Bone marrow (tissue), 2 donors: ENCODE results near the gene CREBBP.

Experiments used
- DNase-seq, 2 donors: peaks; one replicate each; lab custom pipeline; 2025; lab: John Stamatoyannopoulos, UW

Gene CREBBP

GRCh38 chr16:3797904-3798811 lies 82.4 kb downstream of the CREBBP start:
- DNase-seq = no peak

GRCh38 chr16:3797473-3797872 lies 83.0 kb downstream of the CREBBP start:
- no peak for DNase-seq

GRCh38 chr16:3793161-3793576 lies 87.3 kb downstream of the CREBBP start:
- no peak for DNase-seq

- DNase-seq = no peak
Observed at GRCh38 chr16:3792472-3793012, 88.0 kb downstream of the CREBBP start.

- no peak for DNase-seq
Observed at GRCh38 chr16:3791701-3792100, 88.8 kb downstream of the CREBBP start.

- no peak for DNase-seq
Observed at GRCh38 chr16:3789375-3790099, 91.0 kb downstream of the CREBBP start.

- DNase-seq = no peak
Observed at GRCh38 chr16:3788711-3789374, 91.7 kb downstream of the CREBBP start.

- no peak for DNase-seq
Observed at GRCh38 chr16:3787924-3788661, 92.4 kb downstream of the CREBBP start.

- DNase-seq = no peak
Observed at GRCh38 chr16:3785413-3785812, 95.1 kb downstream of the CREBBP start.

GRCh38 chr16:3783516-3783915 lies 97.0 kb downstream of the CREBBP start:
- DNase-seq = no peak

GRCh38 chr16:3782566-3782965 lies 97.9 kb downstream of the CREBBP start:
- DNase-seq = no peak

GRCh38 chr16:3781421-3781820 lies 99.1 kb downstream of the CREBBP start:
- DNase-seq = no peak

GRCh38 chr16:3780570-3780969 lies 99.9 kb downstream of the CREBBP start:
- DNase-seq = peak in 1 of 2 donors; percentile 40

GRCh38 chr16:3776316-3776715 lies 104.2 kb downstream of the CREBBP start:
- no peak for DNase-seq

GRCh38 chr16:3774819-3775218 lies 105.7 kb downstream of the CREBBP start:
- no peak for DNase-seq

- DNase-seq = no peak
Observed at GRCh38 chr16:3774156-3774767, 106.3 kb downstream of the CREBBP start.

- DNase-seq = no peak
Observed at GRCh38 chr16:3773663-3774062, 106.8 kb downstream of the CREBBP start.

GRCh38 chr16:3771513-3771912 lies 109.0 kb downstream of the CREBBP start:
- DNase-seq = no peak

- no peak for DNase-seq
Observed at GRCh38 chr16:3770530-3770929, 110.0 kb downstream of the CREBBP start.

GRCh38 chr16:3769942-3770341 lies 110.6 kb downstream of the CREBBP start:
- no peak for DNase-seq

- no peak for DNase-seq
Observed at GRCh38 chr16:3769013-3769412, 111.5 kb downstream of the CREBBP start.
